PC-9 (cell line): ENCODE measurements around the gene CWC27. TPM values are rescaled to one million over a fixed set of nuclear protein-coding genes. Genes with fewer than 3 reads are reported as not detected.

Experiments
- BruUV-seq: library from RNA; stranded (reverse); fragments of 400-500 nt; replicated peaks from 2 replicates; lab custom pipeline; 2021; lab: Mats Ljungman, UMichigan
- CTCF ChIA-PET: fragments of 300-600 bp; sonication (Branson Sonifier 250); formaldehyde crosslinking; loops from one replicate; lab custom pipeline; 2022; ENCODE audit warnings: antibody characterized with exemption; lab: Charles Lee
- POLR2A ChIA-PET: fragments of 300-600 bp; sonication (Branson Sonifier 250); formaldehyde crosslinking; loops from one replicate; lab custom pipeline; 2022; ENCODE audit warnings: antibody characterized with exemption; ENCODE audit not compliant: unreplicated experiment; lab: Charles Lee
- DNase-seq, 2 experiments: peaks; one replicate each; pipeline versions ENCODE4 v3.0.0 to v3.0.0-alpha.2; 2015 to 2022; ENCODE audit warnings: mixed read lengths in 1 of 2
- H2AFZ ChIP-seq: fragments of 200-600 bp; sonication (generic); 2 replicates; pipeline ENCODE4 v1.8.1; 2017; ENCODE audit warnings: antibody characterized with exemption
- H3F3A ChIP-seq: fragments of 200-600 bp; sonication (generic); 2 replicates; pipeline ENCODE4 v1.8.1; 2017; ENCODE audit warnings: antibody characterized with exemption, mild to moderate bottlenecking, low read depth; ENCODE audit not compliant: insufficient read depth
- H3K27ac ChIP-seq: fragments of 200-600 bp; sonication (generic); 2 replicates; pipeline ENCODE4 v1.6.1; 2016; ENCODE audit warnings: mixed run types
- H3K27me3 ChIP-seq: fragments of 200-600 bp; sonication (generic); 2 replicates; pipeline ENCODE4 v1.6.1; 2016; ENCODE audit warnings: low read depth, mixed run types; ENCODE audit not compliant: insufficient read depth
- H3K36me3 ChIP-seq: fragments of 200-600 bp; sonication (generic); 2 replicates; pipeline ENCODE4 v1.6.1; 2016; ENCODE audit warnings: low read depth, mixed run types
- H3K4me1 ChIP-seq: fragments of 200-600 bp; sonication (generic); replicated peaks from 2 replicates; pipeline ENCODE4 v1.6.1; 2016; ENCODE audit warnings: mixed run types; ENCODE audit not compliant: insufficient read depth
- H3K4me2 ChIP-seq: fragments of 200-600 bp; sonication (generic); 2 replicates; pipeline ENCODE4 v1.6.1; 2017; ENCODE audit warnings: mixed run types
- H3K4me3 ChIP-seq: fragments of 200-600 bp; sonication (generic); 2 replicates; pipeline ENCODE4 v1.6.1; 2016; ENCODE audit warnings: mixed run types
- H3K79me2 ChIP-seq: fragments of 200-600 bp; sonication (generic); 2 replicates; pipeline ENCODE4 v1.6.1; 2017; ENCODE audit warnings: low read depth, mixed run types
- H3K9me2 ChIP-seq: fragments of 200-600 bp; sonication (generic); 2 replicates; pipeline ENCODE4 v1.8.1; 2017; ENCODE audit warnings: mild to moderate bottlenecking; ENCODE audit not compliant: insufficient read depth
- H3K9me3 ChIP-seq: fragments of 200-600 bp; sonication (generic); 2 replicates; pipeline ENCODE4 v1.8.1; 2016; ENCODE audit warnings: low read depth; ENCODE audit not compliant: insufficient read depth
- H4K20me1 ChIP-seq: fragments of 200-600 bp; sonication (generic); 2 replicates; pipeline ENCODE4 v1.8.1; 2017; ENCODE audit not compliant: insufficient read depth
- EZH2 ChIP-seq: fragments of 200-600 bp; sonication (generic); IDR thresholded peaks from 2 replicates; pipeline ENCODE4 v1.8.0; 2017; ENCODE audit warnings: antibody characterized with exemption, low read depth
- intact Hi-C: fragments of 100-400 bp; cut with micrococcal nuclease; formaldehyde crosslinking; loops from one replicate; pipeline ENCODE4 v1.10.0; 2022; ENCODE audit not compliant: unreplicated experiment
- total RNA-seq: library from RNA; stranded (reverse); gene quantifications from 2 replicates; pipeline ENCODE4 v1.2.3, GENCODE V29; 2021
- TF ChIP-seq, protein P1 (sequence below): fragments of 200-600 bp; sonication (generic); conservative IDR thresholded peaks from 2 replicates; pipeline ENCODE4 v1.6.1; 2017; ENCODE audit warnings: mixed run types, antibody characterized with exemption, mild to moderate bottlenecking, moderate library complexity

CWC27 gene
- total RNA-seq, 1 experiment from 2014 or later, result 24.1 TPM

DNA sequence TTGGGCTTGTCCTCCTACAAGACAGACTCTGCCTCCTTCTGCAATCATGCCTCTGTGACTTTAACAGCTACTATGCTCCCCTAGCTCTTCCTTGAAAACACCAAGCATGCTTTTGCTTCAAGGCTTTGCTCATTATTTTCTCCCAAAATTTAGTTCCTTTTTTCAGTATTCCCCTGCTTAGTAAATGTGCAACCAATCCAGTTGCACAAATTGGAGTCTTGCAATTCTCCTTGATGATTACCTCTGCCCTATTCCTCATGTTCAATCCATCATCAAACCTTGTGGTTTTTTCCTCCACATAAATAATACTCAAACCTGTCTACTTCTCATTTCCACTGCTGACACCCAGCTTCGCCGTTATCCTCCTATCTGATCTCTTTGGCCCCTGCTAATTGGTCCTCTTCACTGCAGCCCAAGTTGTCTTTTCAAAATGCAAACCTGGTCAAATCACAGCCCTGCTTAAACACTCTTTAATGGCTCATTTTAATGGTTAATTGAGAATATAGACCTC lies 296.3 kb downstream of the CWC27 start:
- CTCF ChIA-PET, result no interaction called here

DNA sequence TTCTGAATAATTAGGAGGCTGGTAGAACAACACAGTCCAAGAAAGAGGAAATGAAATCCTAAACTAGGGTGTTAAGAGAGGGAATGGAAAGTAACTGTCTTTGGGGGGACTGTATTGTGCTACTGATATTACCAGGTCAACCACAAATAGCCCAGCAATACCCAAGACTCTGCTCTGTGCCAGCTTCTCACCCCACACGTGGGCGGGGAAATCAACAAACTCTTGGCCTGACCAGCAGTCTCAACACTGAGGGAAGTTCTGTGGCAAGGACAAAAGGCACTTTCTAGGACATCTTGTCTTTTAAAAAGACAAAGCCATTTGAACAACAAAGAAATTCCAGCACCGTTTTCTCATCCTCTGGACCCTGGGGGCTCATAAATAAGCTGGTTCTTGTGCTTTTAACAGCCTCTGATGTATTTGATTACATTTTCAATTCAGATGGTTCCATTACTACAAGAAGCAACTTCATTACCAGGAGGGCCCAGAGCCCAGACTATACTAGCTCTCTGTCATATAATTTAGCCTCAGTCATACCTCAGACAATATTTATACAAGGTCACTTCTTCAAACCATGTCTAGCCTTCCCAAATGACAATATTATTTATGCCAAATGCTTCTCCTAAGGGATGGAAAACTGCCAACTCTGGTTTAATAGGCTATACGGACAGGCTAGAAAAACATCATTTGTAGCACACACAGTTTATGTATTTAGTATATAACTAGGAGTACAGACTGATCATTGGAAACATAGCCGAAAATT lies 297.8 kb downstream of the CWC27 start:
- BruUV-seq, result no TSS peak
- peaks cover 10% of the 10 kb centered on the region; the same call in 1 of the 2 replicates for H3K4me1 ChIP-seq
- ChIA-PET CTCF (no interaction called here), POLR2A (no interaction called here)
- no peak overlapping the region for H3K4me3 ChIP-seq
- H3K27ac ChIP-seq, result no peak overlapping the region
- intact Hi-C loops, result no loop called here
- TF ChIP-seq, protein P1, sequence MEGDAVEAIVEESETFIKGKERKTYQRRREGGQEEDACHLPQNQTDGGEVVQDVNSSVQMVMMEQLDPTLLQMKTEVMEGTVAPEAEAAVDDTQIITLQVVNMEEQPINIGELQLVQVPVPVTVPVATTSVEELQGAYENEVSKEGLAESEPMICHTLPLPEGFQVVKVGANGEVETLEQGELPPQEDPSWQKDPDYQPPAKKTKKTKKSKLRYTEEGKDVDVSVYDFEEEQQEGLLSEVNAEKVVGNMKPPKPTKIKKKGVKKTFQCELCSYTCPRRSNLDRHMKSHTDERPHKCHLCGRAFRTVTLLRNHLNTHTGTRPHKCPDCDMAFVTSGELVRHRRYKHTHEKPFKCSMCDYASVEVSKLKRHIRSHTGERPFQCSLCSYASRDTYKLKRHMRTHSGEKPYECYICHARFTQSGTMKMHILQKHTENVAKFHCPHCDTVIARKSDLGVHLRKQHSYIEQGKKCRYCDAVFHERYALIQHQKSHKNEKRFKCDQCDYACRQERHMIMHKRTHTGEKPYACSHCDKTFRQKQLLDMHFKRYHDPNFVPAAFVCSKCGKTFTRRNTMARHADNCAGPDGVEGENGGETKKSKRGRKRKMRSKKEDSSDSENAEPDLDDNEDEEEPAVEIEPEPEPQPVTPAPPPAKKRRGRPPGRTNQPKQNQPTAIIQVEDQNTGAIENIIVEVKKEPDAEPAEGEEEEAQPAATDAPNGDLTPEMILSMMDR, result no peak
- no peak for TF ChIP-seq EZH2
- no peaks in the 10 kb centered on the region for H3K79me2 ChIP-seq
- H3K27me3 ChIP-seq, result no peaks in the 10 kb centered on the region
- no peaks in the 10 kb centered on the region for H3K9me3 ChIP-seq
- no peak overlapping the region for H3K4me2 ChIP-seq
- no peaks in the 10 kb centered on the region for H4K20me1 ChIP-seq
- DNase-seq, result no peak
- no peaks in the 10 kb centered on the region for H3F3A ChIP-seq
- H3K36me3 ChIP-seq, result no peaks in the 10 kb centered on the region
- H3K9me2 ChIP-seq, result no peaks in the 10 kb centered on the region
- no peak overlapping the region for H2AFZ ChIP-seq

More for the DNA sequence above, 296.3 kb downstream of the CWC27 start:
- no peaks in the 10 kb centered on the region for H3K9me3 ChIP-seq
- H3K4me1 ChIP-seq, result peaks cover 10% of the 10 kb centered on the region; the same call in 1 of the 2 replicates
- BruUV-seq, result no TSS peak
- intact Hi-C loops, result no loop called here
- DNase-seq, result no peak
- no peaks in the 10 kb centered on the region for H3K9me2 ChIP-seq
- H3F3A ChIP-seq, result no peaks in the 10 kb centered on the region
- H3K27me3 ChIP-seq, result no peaks in the 10 kb centered on the region
- H2AFZ ChIP-seq, result no peak overlapping the region
- H4K20me1 ChIP-seq, result no peaks in the 10 kb centered on the region
- no peak overlapping the region for H3K4me3 ChIP-seq
- no peaks in the 10 kb centered on the region for H3K79me2 ChIP-seq
- POLR2A ChIA-PET, result no interaction called here
- no peak overlapping the region for H3K4me2 ChIP-seq
- no peak overlapping the region for H3K27ac ChIP-seq
- H3K36me3 ChIP-seq, result no peaks in the 10 kb centered on the region
- no peak for TF ChIP-seq EZH2
- TF ChIP-seq, protein P1, result no peak

DNA sequence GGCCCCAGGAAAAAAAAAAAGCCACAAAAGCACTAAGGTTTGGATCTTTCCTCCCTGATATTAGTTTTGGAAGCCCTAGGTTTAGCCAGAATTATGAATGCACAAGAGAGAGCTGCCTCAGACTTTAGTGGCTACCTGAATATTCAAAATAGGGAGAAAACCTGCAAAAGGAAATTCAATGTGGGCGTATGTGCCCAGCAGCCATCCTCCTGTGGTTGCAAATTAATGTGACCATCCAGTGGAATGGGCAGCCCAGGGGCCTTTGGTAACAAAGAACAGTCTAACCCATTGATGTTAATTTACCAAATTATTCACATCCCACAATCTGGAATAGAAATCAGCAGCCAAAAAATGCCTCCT lies 298.4 kb downstream of the CWC27 start:
- no peaks in the 10 kb centered on the region for H3F3A ChIP-seq
- ChIA-PET POLR2A (no interaction called here), CTCF (no interaction called here)
- H3K36me3 ChIP-seq, result no peaks in the 10 kb centered on the region
- H2AFZ ChIP-seq, result no peak overlapping the region
- no peak for TF ChIP-seq EZH2
- TF ChIP-seq, protein P1, result no peak
- no peaks in the 10 kb centered on the region for H3K27me3 ChIP-seq
- H3K9me3 ChIP-seq, result no peaks in the 10 kb centered on the region
- H3K79me2 ChIP-seq, result no peaks in the 10 kb centered on the region
- H3K4me2 ChIP-seq, result no peak overlapping the region
- no TSS peak for BruUV-seq
- no peaks in the 10 kb centered on the region for H3K9me2 ChIP-seq
- H3K4me1 ChIP-seq, result peaks cover 10% of the 10 kb centered on the region; the same call in 1 of the 2 replicates
- no peak overlapping the region for H3K4me3 ChIP-seq
- DNase-seq, result no peak
- intact Hi-C loops, result no loop called here
- no peak overlapping the region for H3K27ac ChIP-seq
- H4K20me1 ChIP-seq, result no peaks in the 10 kb centered on the region

Other genes starting within 250 kb of the CWC27 start
- not detected in 2 replicates for gene SHISAL2B, start 78.4 kb upstream of the CWC27 start, total RNA-seq
- gene SREK1IP1, start 239 bp upstream of the CWC27 start, total RNA-seq, result 10.9 and 12.8 TPM in 2 replicates